Heart left ventricle (tissue), 13 donors: ENCODE results near the gene SLC6A9.

Source experiments
- CTCF ChIP-seq, 12 donors: fragments of 200-600 bp; sonication (generic) in 4 of 12; IDR thresholded peaks; one replicate each; pipeline versions ENCODE4 v1.5.0 to v1.8.0; 2018 to 2022; ENCODE audit warnings: antibody characterized with exemption in 12 of 12, mild to moderate bottlenecking in 5 of 12
- POLR2A ChIP-seq, 2 donors: fragments of 450-650 bp; IDR thresholded peaks; one replicate each; pipeline ENCODE4 v1.6.1; 2017; ENCODE audit warnings: antibody characterized with exemption in 2 of 2, mild to moderate bottlenecking in 2 of 2, moderate library complexity in 2 of 2
- donor health status: ischemic (EF 13 %, LVEDD 7.1; RV severe dilation, severe dysfunction).
- donor health status: DM: no; HTN: yes; CAD: no.
- donor health status: DM: no; HTN: no; CAD: no.
- donor health status: ischemic (EF 25% LVEDD 6.9; RV normal size, moderate dysfunction).
- donor health status: ischemic (EF 25% LVEDD 5.7; RV mildly dilated, moderate dysfunction).
- donor health status: ischemic (EF 35%, LVEDD 5.7; RV mildly dilated, moderate dysfunction).
- donor health status: nonischemic (EF 11% LVEDD 7.7; RV severe dilation, severe dysfunction).
- donor health status: DM: yes; HTN: yes; CAD: no.
- donor health status: PGD.
- donor health status: ischemic (EF 29% LVEDD 5.4; RV normal size, mild dysfunction).
- donor health status: nonischemic (EF 23%, LVEDD 6.1; RV moderate dilation, normal function).

- TF ChIP-seq CTCF (IDR thresholded peaks at IDR 0.05) (no peak), POLR2A (IDR thresholded peaks at IDR 0.05) (no peak)
Measured at GRCh38 chr1:44033041-44033575, 1.8 kb upstream of the SLC6A9 start.
